Measurements from ENCODE around the gene EVL.

EVL gene

GRCh38 chr14:100114109-100114765 lies 49.0 kb downstream of the EVL start:
- no peak for DNase-seq

- DNase-seq: no peak
Measured at GRCh38 chr14:100115236-100115635, 50.0 kb downstream of the EVL start.

- no peak for DNase-seq
Measured at GRCh38 chr14:100115726-100116125, 50.5 kb downstream of the EVL start.

DNA sequence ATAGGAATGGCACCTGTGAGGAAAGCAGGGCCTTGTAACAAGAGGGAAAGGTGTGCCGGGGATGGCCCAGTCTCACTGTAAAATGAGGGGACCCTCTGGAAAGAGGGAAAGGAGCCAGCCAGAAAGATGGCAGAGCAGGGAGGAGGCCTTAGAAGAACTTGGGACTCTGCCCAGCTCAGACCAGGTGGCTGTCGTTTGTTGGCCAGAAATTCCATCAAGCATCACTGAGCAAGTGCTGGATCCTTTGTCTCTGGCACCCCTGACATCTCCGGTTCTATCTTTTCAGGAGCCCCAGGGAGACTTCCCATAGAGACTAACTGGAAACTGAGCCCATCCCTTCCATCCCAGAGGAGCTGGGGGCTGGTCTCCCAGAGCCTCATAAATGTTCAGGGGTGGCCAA lies 50.9 kb downstream of the EVL start:
- DNase-seq: no peak

- no peak for DNase-seq
Measured at GRCh38 chr14:100117026-100117425, 51.8 kb downstream of the EVL start.

GRCh38 chr14:100117633-100118395 lies 52.6 kb downstream of the EVL start:
- no peak for DNase-seq

DNA sequence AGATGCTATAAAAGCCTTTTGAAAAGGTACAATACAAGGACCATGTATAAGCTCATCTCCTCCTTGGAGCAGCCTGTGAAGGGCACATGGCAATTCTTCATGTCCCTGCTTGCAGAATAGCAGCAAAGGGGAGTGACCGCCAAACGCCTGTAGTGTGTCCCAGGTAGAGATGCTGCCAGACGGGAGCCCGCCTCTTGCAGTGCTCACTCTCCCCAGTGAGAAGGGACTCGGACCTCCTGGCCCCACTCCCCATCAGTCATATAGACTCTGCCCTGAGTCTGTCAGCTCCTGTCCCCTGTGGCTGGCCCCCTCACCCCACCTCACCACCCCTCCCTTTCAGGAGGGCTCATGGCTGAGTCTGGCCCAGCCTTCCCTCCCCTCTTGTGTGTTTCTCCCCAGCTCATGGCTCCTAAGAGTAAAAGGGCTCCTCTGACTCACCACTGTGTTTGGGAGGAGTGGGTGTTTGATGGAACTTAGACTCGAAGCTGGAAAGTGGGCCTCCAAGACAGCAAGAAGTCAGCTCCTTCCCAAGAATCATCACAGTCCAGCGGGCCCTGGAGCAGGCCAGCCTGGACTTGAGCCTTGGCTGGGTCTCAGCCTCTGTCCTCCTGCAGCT lies 53.3 kb downstream of the EVL start:
- DNase-seq: no peak

GRCh38 chr14:100119251-100119650 lies 54.0 kb downstream of the EVL start:
- DNase-seq: no peak

- no peak for DNase-seq
Measured at GRCh38 chr14:100120522-100121269, 55.5 kb downstream of the EVL start.

DNA sequence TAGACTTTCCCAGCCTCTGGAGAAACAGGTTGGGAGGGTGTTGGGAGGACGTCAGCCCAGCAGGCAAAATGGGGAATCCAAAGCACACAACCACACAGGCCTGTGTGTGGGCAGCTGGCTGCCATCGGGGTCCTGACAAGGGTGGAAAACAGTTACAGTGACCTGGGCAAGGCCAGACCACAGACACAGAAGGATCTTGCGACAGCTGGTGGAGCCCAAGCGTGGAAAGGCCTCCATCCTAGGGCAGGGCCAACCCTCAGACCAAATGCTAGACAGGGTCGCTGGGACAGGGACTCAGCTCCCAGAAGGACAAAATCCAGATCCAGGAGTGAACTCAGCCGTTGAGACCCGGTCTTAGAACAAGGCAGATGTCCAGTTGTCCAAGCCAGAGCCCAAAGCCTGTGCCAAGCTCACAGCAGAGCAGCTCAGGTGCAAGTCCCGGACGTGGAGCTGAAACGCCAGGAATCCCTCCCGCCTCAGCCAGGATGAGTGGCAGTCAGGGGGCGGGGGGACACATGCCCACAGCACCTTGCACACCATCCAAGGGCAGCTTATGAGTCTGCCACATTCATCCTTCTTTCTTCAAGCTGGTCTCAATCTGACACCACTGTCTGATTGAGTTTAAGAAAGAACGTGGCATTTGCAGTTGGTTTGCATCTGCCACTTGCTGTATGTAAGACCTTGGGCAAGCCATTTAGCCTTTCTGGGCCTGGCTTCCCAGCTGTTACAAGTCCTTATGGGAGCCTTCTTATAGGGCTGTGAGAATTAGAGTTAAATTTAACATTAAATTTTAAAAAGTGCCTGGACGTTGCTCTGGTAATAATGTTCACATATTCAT lies 56.6 kb downstream of the EVL start:
- DNase-seq: no peak

DNA sequence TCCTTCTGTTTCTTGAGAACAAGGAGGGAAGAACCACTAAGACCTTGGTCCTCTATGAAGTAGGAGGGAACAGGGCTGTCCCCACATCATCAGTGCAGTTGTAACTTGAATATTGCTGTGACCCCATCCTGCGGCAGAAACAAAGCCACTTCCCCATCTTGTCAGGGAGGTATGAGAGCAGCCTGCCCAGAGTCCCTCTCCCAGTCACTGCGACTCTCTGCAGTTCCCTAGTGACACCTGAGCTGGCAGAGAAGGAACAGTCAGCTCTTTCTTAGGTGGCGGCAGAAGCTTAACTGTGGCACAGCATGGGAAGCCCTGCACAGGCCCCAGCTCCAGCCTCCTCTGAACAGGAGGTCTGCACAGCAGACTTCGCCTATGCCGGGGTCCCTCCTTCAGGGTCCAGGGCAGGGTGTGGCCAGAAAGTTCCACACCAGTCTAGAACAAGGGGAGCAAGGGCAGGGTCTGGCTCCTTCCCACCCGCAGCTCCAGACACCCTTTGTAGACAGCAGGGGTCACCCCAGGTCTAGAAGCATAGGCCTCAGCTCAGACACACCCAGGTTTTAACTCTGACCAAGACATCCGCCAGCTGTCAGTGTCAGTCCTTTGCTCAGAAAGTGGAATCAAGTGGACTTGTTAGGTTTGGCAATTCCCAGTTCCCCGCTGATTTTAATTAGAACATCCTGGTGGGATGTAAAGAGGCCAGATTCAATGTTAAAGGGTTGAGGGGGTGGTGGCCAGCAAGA lies 57.4 kb downstream of the EVL start:
- no peak for DNase-seq

DNA sequence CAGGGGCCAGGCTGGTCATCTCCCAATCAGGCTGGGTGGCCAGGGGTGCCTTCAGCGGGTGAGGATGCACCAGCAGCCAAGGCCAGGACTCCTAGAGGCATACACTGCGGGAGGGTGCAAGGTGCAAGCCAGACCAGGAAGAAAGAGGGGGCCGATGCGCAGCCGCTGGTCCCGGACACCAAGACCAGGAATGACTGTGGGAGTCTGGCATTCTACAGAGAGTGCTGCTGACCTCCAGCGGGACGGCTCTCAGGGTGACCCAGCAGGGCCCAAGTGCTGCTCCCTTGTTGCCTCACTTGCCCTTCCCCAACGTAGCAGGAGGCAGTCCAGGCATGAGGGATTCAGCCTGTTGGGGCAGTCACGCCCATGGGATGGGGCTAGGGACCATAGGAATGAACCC lies 58.4 kb downstream of the EVL start:
- DNase-seq: no peak

- no peak for DNase-seq
Measured at GRCh38 chr14:100124551-100125088, 59.4 kb downstream of the EVL start.

GRCh38 chr14:100126401-100126800 lies 61.2 kb downstream of the EVL start:
- DNase-seq: no peak

- DNase-seq: no peak
Measured at GRCh38 chr14:100127853-100128455, 62.7 kb downstream of the EVL start.

DNA sequence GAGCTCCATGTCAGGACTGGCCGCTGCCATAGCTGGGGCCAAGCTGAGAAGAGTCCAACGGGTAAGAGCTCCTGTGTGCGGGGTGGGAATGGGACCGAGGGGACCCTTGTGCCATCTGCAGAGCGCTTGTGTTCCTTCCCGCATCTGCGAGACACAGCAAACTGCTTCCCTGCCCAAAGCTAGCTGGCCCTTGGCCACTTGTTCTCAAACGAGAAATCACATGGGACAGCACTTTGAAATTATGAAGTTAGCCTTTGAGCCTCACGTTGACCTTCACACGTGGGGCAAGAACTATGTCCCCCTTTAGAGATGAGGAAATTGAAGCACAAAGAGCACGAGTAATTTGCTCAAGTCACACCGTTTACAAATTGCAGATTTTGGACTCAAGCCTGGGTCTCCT lies 63.5 kb downstream of the EVL start:
- no peak for DNase-seq

GRCh38 chr14:100129161-100129589 lies 64.0 kb downstream of the EVL start:
- DNase-seq: no peak

- DNase-seq: no peak
Measured at GRCh38 chr14:100130521-100130920, 65.3 kb downstream of the EVL start.

GRCh38 chr14:100131181-100131580 lies 66.0 kb downstream of the EVL start:
- DNase-seq: no peak

DNA sequence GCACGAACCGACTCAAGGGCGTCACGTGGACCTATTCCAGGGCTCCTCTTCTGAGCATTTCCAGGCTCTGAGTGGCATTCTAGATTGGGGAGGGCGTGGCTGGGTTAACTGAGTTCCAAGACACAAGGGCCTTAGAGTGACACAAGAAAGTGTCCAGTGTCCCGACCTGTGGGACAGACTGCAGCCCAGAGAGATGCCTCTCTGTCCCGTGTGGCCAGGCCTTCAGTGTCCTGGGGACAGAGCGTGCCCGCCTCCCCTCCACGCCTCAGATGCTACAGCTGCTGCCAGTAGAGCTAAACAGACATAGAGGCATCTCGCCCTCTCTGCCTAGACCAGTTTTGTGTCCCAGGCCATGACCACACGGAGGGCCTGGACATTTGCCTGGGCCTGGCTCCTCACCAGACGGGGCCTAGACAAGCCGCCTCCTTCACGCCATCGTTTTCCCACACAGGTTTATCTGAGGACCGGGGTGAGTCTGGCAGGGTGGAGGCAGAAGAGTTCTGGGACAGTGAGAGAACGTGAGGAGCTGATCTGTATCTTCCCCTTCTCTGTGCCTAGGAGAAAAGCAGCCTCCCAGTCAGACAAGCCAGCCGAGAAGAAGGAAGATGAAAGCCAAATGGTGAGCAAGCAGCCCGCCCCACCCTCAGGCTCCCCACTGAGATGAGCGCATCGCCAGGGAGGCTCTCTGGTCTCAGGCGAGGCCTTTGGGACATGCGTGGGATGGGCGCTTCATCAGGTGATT lies 67.1 kb downstream of the EVL start:
- DNase-seq: peak; percentile 66
